Measurements from ENCODE around the gene PLEKHG3.

DNA sequence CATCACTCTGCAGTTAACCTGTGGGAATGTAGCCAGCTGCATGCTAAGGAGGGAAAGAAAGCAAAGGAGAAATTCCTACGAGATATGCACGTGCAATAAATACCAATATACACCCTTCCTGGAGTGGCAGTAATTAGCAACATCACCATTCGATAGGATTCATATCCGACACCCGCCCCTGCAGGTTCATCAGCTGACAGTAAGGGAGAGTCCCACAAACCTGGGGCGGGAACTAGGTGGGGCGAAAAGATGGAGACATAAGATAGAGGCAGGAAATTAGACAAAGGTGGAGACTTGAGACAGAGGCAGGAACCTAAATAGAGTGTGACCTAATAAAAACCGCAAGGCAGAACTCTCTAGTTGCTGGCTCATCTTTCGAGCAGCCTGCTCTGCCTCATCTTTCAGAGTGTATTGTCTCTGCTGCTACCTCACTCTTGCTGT is 51.6 kb downstream of the PLEKHG3 start:
- TF ChIP-seq, protein P1, sequence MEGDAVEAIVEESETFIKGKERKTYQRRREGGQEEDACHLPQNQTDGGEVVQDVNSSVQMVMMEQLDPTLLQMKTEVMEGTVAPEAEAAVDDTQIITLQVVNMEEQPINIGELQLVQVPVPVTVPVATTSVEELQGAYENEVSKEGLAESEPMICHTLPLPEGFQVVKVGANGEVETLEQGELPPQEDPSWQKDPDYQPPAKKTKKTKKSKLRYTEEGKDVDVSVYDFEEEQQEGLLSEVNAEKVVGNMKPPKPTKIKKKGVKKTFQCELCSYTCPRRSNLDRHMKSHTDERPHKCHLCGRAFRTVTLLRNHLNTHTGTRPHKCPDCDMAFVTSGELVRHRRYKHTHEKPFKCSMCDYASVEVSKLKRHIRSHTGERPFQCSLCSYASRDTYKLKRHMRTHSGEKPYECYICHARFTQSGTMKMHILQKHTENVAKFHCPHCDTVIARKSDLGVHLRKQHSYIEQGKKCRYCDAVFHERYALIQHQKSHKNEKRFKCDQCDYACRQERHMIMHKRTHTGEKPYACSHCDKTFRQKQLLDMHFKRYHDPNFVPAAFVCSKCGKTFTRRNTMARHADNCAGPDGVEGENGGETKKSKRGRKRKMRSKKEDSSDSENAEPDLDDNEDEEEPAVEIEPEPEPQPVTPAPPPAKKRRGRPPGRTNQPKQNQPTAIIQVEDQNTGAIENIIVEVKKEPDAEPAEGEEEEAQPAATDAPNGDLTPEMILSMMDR (IDR thresholded peaks at IDR 0.05), result no peak
- TF ChIP-seq POLR2A (IDR thresholded peaks at IDR 0.05) (no peak), POLR2AphosphoS5 (IDR thresholded peaks at IDR 0.05) (no peak)
